ENCODE data around the gene MS4A6E. TPM values are rescaled to one million over a fixed set of nuclear protein-coding genes. Genes with fewer than 3 reads are reported as not detected.
"Not testable (repeated sequence)": the region's sequence is repeated elsewhere in the genome, so short reads cannot be mapped to it uniquely, and the experiment has no call there.

The MS4A6E gene
- total RNA-seq, 1 donor from 2014 or later, result not detected

- no peaks in the 10 kb centered on the region for H3K36me3 ChIP-seq (ENCODE audit: control insufficient read depth, insufficient read depth, low read length)
- no peak for TF ChIP-seq CTCF (IDR thresholded peaks at IDR 0.05; ENCODE audit: insufficient read depth, low read length, poor library complexity, severe bottlenecking)
- no peak for DNase-seq (ENCODE audit: low read depth)
- H3K4me3 ChIP-seq (ENCODE audit: low read depth, low read length), result no peak overlapping the region
- no peaks in the 10 kb centered on the region for H3K27me3 ChIP-seq (ENCODE audit: control insufficient read depth, insufficient read depth, low read length)
Measured at GRCh38 chr11:60292145-60292544, 34.9 kb upstream of the MS4A6E start.

GRCh38 chr11:60301178-60301577, 25.9 kb upstream of the MS4A6E start:
- no peaks in the 10 kb centered on the region for H3K36me3 ChIP-seq (ENCODE audit: control insufficient read depth, insufficient read depth, low read length)
- DNase-seq (ENCODE audit: low read depth), result no peak

GRCh38 chr11:60301884-60302283, 25.2 kb upstream of the MS4A6E start:
- H3K4me3 ChIP-seq (ENCODE audit: low read depth, low read length); H3K27me3 ChIP-seq (ENCODE audit: control insufficient read depth, insufficient read depth, low read length); DNase-seq (ENCODE audit: low read depth): not testable (repeated sequence)

More at GRCh38 chr11:60301178-60301577, 25.9 kb upstream of the MS4A6E start:
- TF ChIP-seq CTCF (IDR thresholded peaks at IDR 0.05; ENCODE audit: insufficient read depth, low read length, poor library complexity, severe bottlenecking), result no peak
- no peak overlapping the region for H3K4me3 ChIP-seq (ENCODE audit: low read depth, low read length)
- no peaks in the 10 kb centered on the region for H3K27me3 ChIP-seq (ENCODE audit: control insufficient read depth, insufficient read depth, low read length)

GRCh38 chr11:60303661-60304060, 23.4 kb upstream of the MS4A6E start:
- H3K36me3 ChIP-seq (ENCODE audit: control insufficient read depth, insufficient read depth, low read length), result no peaks in the 10 kb centered on the region
- no peaks in the 10 kb centered on the region for H3K27me3 ChIP-seq (ENCODE audit: control insufficient read depth, insufficient read depth, low read length)
- no peak overlapping the region for H3K4me3 ChIP-seq (ENCODE audit: low read depth, low read length)
- TF ChIP-seq CTCF (IDR thresholded peaks at IDR 0.05; ENCODE audit: insufficient read depth, low read length, poor library complexity, severe bottlenecking), result no peak
- no peak for DNase-seq (ENCODE audit: low read depth)

More at GRCh38 chr11:60301884-60302283, 25.2 kb upstream of the MS4A6E start:
- H3K36me3 ChIP-seq (ENCODE audit: control insufficient read depth, insufficient read depth, low read length), result not testable (repeated sequence)

- Histone ChIP-seq H3K36me3 (ENCODE audit: control insufficient read depth, insufficient read depth, low read length) (no peaks in the 10 kb centered on the region), H3K27me3 (ENCODE audit: control insufficient read depth, insufficient read depth, low read length) (no peaks in the 10 kb centered on the region), H3K4me3 (ENCODE audit: low read depth, low read length) (no peak overlapping the region)
- DNase-seq (ENCODE audit: low read depth), result peak; percentile 49
- no peak for TF ChIP-seq CTCF (IDR thresholded peaks at IDR 0.05; ENCODE audit: insufficient read depth, low read length, poor library complexity, severe bottlenecking)
Measured at GRCh38 chr11:60305906-60306619, 21.0 kb upstream of the MS4A6E start.

- TF ChIP-seq CTCF (IDR thresholded peaks at IDR 0.05; ENCODE audit: insufficient read depth, low read length, poor library complexity, severe bottlenecking), result no peak
- no peak for DNase-seq (ENCODE audit: low read depth)
- Histone ChIP-seq H3K4me3 (ENCODE audit: low read depth, low read length) (no peak overlapping the region), H3K36me3 (ENCODE audit: control insufficient read depth, insufficient read depth, low read length) (no peaks in the 10 kb centered on the region), H3K27me3 (ENCODE audit: control insufficient read depth, insufficient read depth, low read length) (no peaks in the 10 kb centered on the region)
Measured at GRCh38 chr11:60307507-60308195, 19.4 kb upstream of the MS4A6E start.

Measured in kidney epithelial cell (primary cell).